PFSK-1 (cell line): ENCODE results near the gene CAMKMT.

ENCODE experiments used
- FOXP2 ChIP-seq: optimal IDR thresholded peaks from 2 replicates; pipeline ENCODE3; 2011; ENCODE audit warnings: borderline replicate concordance, control low read depth, inconsistent platforms; ENCODE audit not compliant: insufficient read depth; ENCODE audit errors: extremely low read length, extremely low read depth
- POLR2AphosphoS5 ChIP-seq: IDR thresholded peaks from 2 replicates; pipeline ENCODE4 v1.6.1; 2012; ENCODE audit warnings: low read depth, mild to moderate bottlenecking, control low read depth, low read length, moderate library complexity
- SIN3A ChIP-seq: IDR thresholded peaks from 2 replicates; pipeline ENCODE4 v1.6.1; 2012; ENCODE audit warnings: mild to moderate bottlenecking, low read length, moderate library complexity, borderline replicate concordance; ENCODE audit not compliant: insufficient read depth
- TAF1 ChIP-seq: IDR thresholded peaks from 2 replicates; pipeline ENCODE4 v1.6.1; 2012; ENCODE audit warnings: low read length, control low read depth, borderline replicate concordance; ENCODE audit not compliant: insufficient read depth
- TF ChIP-seq, protein P1 (sequence below), 2 experiments: IDR thresholded peaks; 2 replicates each; pipeline versions ENCODE4 v1.6.1 to v1.8.0; 2011 to 2012; ENCODE audit warnings: low read depth in 2 of 2, low read length in 2 of 2, control low read depth in 1 of 2, inconsistent platforms in 1 of 2, mild to moderate bottlenecking in 1 of 2, moderate library complexity in 1 of 2; ENCODE audit not compliant: insufficient read depth in 1 of 2

The CAMKMT gene

DNA sequence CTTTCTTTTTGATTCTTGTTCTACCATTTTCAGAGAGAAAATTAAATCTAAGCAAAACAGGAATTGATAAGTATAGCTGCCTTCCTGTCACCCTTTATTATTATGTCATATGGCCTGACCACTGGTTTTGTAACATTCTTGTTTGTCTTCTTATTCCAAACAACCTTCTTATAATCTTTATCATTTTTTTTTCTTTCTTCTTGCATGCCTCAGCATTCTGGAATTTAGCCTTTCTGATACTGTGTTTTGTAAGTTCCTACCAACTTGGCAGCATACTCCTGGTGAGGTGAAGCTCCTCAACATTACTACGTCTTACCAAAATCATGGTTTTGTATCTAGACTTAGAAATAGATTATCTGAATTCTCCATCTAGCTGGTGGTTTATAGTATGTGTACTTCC lies 199.2 kb downstream of the CAMKMT start:
- no peak for TF ChIP-seq FOXP2
- TF ChIP-seq TAF1: no peak
- TF ChIP-seq, protein P1, sequence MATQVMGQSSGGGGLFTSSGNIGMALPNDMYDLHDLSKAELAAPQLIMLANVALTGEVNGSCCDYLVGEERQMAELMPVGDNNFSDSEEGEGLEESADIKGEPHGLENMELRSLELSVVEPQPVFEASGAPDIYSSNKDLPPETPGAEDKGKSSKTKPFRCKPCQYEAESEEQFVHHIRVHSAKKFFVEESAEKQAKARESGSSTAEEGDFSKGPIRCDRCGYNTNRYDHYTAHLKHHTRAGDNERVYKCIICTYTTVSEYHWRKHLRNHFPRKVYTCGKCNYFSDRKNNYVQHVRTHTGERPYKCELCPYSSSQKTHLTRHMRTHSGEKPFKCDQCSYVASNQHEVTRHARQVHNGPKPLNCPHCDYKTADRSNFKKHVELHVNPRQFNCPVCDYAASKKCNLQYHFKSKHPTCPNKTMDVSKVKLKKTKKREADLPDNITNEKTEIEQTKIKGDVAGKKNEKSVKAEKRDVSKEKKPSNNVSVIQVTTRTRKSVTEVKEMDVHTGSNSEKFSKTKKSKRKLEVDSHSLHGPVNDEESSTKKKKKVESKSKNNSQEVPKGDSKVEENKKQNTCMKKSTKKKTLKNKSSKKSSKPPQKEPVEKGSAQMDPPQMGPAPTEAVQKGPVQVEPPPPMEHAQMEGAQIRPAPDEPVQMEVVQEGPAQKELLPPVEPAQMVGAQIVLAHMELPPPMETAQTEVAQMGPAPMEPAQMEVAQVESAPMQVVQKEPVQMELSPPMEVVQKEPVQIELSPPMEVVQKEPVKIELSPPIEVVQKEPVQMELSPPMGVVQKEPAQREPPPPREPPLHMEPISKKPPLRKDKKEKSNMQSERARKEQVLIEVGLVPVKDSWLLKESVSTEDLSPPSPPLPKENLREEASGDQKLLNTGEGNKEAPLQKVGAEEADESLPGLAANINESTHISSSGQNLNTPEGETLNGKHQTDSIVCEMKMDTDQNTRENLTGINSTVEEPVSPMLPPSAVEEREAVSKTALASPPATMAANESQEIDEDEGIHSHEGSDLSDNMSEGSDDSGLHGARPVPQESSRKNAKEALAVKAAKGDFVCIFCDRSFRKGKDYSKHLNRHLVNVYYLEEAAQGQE (IDR thresholded peaks at IDR 0.05; ENCODE audit: insufficient read depth in 1 of 2, low read depth in 2 of 2, low read length in 2 of 2): no peak
- TF ChIP-seq POLR2AphosphoS5: no peak
- no peak for TF ChIP-seq SIN3A

DNA sequence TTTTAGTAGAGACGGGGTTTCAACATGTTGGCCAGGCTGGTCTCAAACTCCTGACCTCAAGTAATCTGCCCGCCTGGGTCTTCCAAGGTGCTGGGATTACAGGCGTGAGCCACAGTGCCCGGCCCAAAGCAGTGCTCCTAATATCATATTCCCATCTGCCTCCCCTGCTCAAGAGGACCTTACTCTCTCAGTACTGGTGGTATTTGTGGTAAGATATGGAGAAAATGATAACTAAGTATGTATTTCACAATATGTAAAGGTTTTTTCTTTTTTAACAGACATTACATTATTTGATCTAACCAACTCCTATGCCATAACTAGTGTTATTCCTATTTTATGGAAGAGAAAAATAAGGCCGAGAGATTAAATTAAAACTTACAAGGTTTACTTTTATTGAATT lies 201.0 kb downstream of the CAMKMT start:
- TF ChIP-seq SIN3A (no peak), FOXP2 (no peak), TAF1 (no peak), POLR2AphosphoS5 (no peak)
- TF ChIP-seq, protein P1 (IDR thresholded peaks at IDR 0.05; ENCODE audit: insufficient read depth in 1 of 2, low read depth in 2 of 2, low read length in 2 of 2): no peak

DNA sequence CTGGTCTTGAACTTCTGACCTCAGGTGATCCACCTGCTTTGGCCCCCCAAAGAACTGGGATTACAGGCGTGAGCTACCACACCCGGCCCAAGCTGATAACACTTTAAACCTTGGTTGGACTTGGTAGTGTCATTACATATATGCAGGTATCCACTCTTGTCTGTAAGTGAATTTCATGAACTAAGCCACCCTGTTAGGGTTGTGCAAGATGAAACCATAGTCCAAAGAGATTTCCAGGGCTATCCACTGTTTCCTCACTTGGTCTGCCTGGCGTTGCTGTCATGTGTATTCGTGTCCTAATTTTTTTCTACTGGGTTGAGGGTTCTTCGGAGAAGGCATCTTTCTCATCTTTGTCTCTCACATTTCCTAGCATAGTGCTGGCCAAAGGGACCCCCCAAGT lies 203.0 kb downstream of the CAMKMT start:
- no peak for TF ChIP-seq SIN3A
- TF ChIP-seq, protein P1 (IDR thresholded peaks at IDR 0.05; ENCODE audit: insufficient read depth in 1 of 2, low read depth in 2 of 2, low read length in 2 of 2): no peak
- no peak for TF ChIP-seq POLR2AphosphoS5
- no peak for TF ChIP-seq FOXP2
- TF ChIP-seq TAF1: no peak

DNA sequence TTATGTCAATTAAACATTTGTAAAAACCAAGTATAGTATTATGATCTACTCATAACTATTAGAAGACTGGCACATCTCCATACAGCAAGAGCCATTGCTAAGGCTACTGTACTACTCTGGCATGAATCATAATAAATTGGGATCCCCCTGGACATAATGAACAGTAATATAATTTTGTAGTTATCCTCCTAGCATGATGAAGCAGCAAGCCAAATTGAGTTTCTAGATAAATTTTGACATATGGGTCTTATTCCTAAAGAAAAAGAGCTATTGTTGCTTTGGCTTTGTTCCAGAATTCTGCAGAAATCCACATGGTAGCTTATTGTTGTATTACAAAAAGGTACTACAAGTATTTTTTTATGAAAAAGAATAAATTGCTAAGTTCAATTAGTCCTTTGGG lies 204.3 kb downstream of the CAMKMT start:
- TF ChIP-seq SIN3A (no peak), POLR2AphosphoS5 (no peak), FOXP2 (no peak), TAF1 (no peak)
- TF ChIP-seq, protein P1 (IDR thresholded peaks at IDR 0.05; ENCODE audit: insufficient read depth in 1 of 2, low read depth in 2 of 2, low read length in 2 of 2): no peak

DNA sequence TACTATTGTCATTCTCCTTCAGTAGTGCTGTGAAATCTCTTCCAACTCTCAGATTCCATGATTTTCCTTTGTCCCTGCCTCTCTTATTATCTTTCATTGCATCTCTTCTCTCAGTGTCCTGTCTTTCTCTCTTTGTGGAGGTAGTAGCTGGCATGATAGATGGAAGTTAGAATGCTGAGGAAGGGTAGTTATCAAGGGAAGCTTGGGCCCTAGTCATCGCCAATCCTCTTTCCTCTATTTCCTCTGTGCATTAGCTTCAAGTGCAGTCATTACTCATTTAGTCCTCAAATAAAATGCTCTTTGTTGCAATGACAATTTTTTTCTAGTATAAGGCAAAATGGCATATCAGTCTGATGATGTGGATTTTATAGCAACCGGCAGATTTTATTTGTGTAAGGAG lies 207.7 kb downstream of the CAMKMT start:
- TF ChIP-seq TAF1: no peak
- TF ChIP-seq, protein P1 (IDR thresholded peaks at IDR 0.05; ENCODE audit: insufficient read depth in 1 of 2, low read depth in 2 of 2, low read length in 2 of 2): no peak
- no peak for TF ChIP-seq POLR2AphosphoS5
- no peak for TF ChIP-seq FOXP2
- TF ChIP-seq SIN3A: no peak
